Tibial nerve (tissue), 4 donors: ENCODE results near the gene GALNTL6.

Experiments used
- CTCF ChIP-seq, 5 experiments: fragments of 200-600 bp in 3 of 5; fragments of 450-650 bp in 2 of 5; sonication (generic) in 3 of 5; IDR thresholded peaks; one replicate each; pipeline ENCODE4 v1.5.1; 2016 to 2019; ENCODE audit warnings: antibody characterized with exemption in 5 of 5, mild to moderate bottlenecking in 3 of 5, moderate library complexity in 2 of 5
- EP300 ChIP-seq, 2 donors: sonication (generic); formaldehyde crosslinking; IDR thresholded peaks; one replicate each; pipeline ENCODE4 v1.6.1; 2017; ENCODE audit warnings: antibody characterized with exemption in 2 of 2, mild to moderate bottlenecking in 1 of 2
- POLR2A ChIP-seq, 2 donors: fragments of 450-650 bp; IDR thresholded peaks; one replicate each; pipeline ENCODE4 v1.6.1; 2017; ENCODE audit warnings: antibody characterized with exemption in 2 of 2, mild to moderate bottlenecking in 2 of 2, moderate library complexity in 2 of 2

- no peak for TF ChIP-seq CTCF (IDR thresholded peaks at IDR 0.05)
- no peak for TF ChIP-seq POLR2A (IDR thresholded peaks at IDR 0.05)
- TF ChIP-seq EP300 (IDR thresholded peaks at IDR 0.05): no peak
Observed at GRCh38 chr4:172975651-172976229, 1162.5 kb downstream of the GALNTL6 start.
